ENCODE data around the gene ZNF444. TPM values are rescaled to one million over a fixed set of nuclear protein-coding genes. Genes with fewer than 3 reads are reported as not detected.

The ZNF444 gene
- total and polyA plus RNA-seq, 2 of the 8 experiments (the other 6 are each of a cell fraction or from before 2014, with no cell fraction given), result 49.5 to 54.5 TPM

GRCh38 chr19:56105090-56105701, 35.9 kb upstream of the ZNF444 start:
- Histone ChIP-seq H2BK120ac (replicated peaks; ENCODE audit: low read depth, low read length) (no peak overlapping the region), H3K36me3 (ENCODE audit: control insufficient read depth in 2 of 4, insufficient read depth in 4 of 4, low read length in 3 of 4) (peaks cover 2 to 10% (median 6%) of the 10 kb centered on the region in 4 experiments; a peak in 6 of 8 replicates), H3K14ac (ENCODE audit: insufficient read length) (no peak overlapping the region), H2BK20ac (ENCODE audit: low read length) (no peak overlapping the region), H4K8ac (ENCODE audit: extremely low read depth, insufficient read depth, low read length) (no peak overlapping the region), H4K20me1 (replicated peaks in 1 of 2; ENCODE audit: control insufficient read depth in 1 of 2, insufficient read depth in 2 of 2, low read length in 2 of 2) (peaks cover 49 to 54% of the 10 kb centered on the region in 2 experiments), H3K56ac (replicated peaks; ENCODE audit: insufficient read length, low read depth, low read length) (no peak overlapping the region), H3K4me2 (ENCODE audit: insufficient read depth in 1 of 2, low read depth in 2 of 2, low read length in 2 of 2) (peak overlapping the region in 1 of 2 experiments; percentile 31; a peak in 2 of 4 replicates), H3K79me1 (ENCODE audit: low read depth, low read length) (peaks cover 16% of the 10 kb centered on the region), H3K18ac (ENCODE audit: extremely low read depth, low read length) (no peak overlapping the region), H4K5ac (ENCODE audit: insufficient read length, low read depth, low read length) (no peak overlapping the region), H3K79me2 (ENCODE audit: control insufficient read depth in 1 of 2, insufficient read depth in 2 of 2, low read length in 2 of 2) (peaks cover 16 to 85% of the 10 kb centered on the region in 2 experiments), H2BK15ac (ENCODE audit: low read length) (no peak overlapping the region), H2BK5ac (ENCODE audit: low read depth, low read length) (no peak overlapping the region), H3K4me3 (ENCODE audit: extremely low read depth in 1 of 4, insufficient read depth in 2 of 4, low read depth in 3 of 4, low read length in 4 of 4) (no peak overlapping the region), H3K23me2 (ENCODE audit: low read depth, low read length) (no peaks in the 10 kb centered on the region), H3K4me1 (replicated peaks in 1 of 4; ENCODE audit: control insufficient read depth in 3 of 4, insufficient read depth in 4 of 4, low read length in 3 of 4) (peaks cover 0 to 23% (median 14%) of the 10 kb centered on the region in 4 experiments; a peak in 6 of 7 replicates), H3K9me3 (ENCODE audit: insufficient read depth in 2 of 2, low read depth in 1 of 2, low read length in 1 of 2) (no peaks in the 10 kb centered on the region), H3K4ac (replicated peaks; ENCODE audit: insufficient read length, low read depth, low read length) (no peak overlapping the region), H2BK12ac (ENCODE audit: low read depth, low read length) (no peak overlapping the region), H3K9ac (replicated peaks in 1 of 4; ENCODE audit: extremely low read depth in 1 of 4, low read depth in 3 of 4, low read length in 3 of 4) (no peak overlapping the region; a peak in 1 of 7 replicates), H2AK5ac (ENCODE audit: low read depth, low read length) (no peak overlapping the region), H2AFZ (ENCODE audit: low read length) (no peak overlapping the region), H3K27me3 (replicated peaks in 1 of 4; ENCODE audit: control insufficient read depth in 3 of 4, extremely low read depth in 1 of 4, insufficient read depth in 3 of 4, low read length in 3 of 4) (no peaks in the 10 kb centered on the region; a peak in 1 of 7 replicates), H4K91ac (replicated peaks; ENCODE audit: insufficient read length, low read length) (no peak overlapping the region), H3K27ac (ENCODE audit: low read depth, low read length) (no peak overlapping the region), H3K23ac (ENCODE audit: insufficient read length) (no peak overlapping the region)
- peak; percentile 61 to 89 for DNase-seq (ENCODE audit: low read depth in 1 of 2, low spot score in 2 of 2)
- ChIA-PET CTCF (ENCODE audit: partially characterized antibody) (interaction anchor here (0.6 to 2.6 kb wide), 25 partner anchors 10 to 385 kb away, joined by 3 to 12 read pairs (median 4); partner anchors contain the start of gene ZNF444), POLR2A (ENCODE audit: partially characterized antibody) (interaction anchor here (0.9 to 6.0 kb wide), 7 partner anchors 9 to 42 kb away, joined by 3 to 51 read pairs (median 5); partner anchors contain the start of gene ZNF787)
- FAIRE-seq, result no peak
- WGBS, 2 experiments (ENCODE audit: extremely low coverage in 1 of 2, insufficient coverage in 1 of 2, insufficient read length in 1 of 2, insufficient replicate concordance in 2 of 2, low coverage in 1 of 2, low lambda C conversion rate in 2 of 2, missing lambda C conversion rate in 1 of 2), result 47% methylated on average over 20 of the region's 22 CpGs; no CpG with 5 or more reads in 1 of the 2 experiments
- peak; percentile 79 for TF ChIP-seq SRF (IDR thresholded peaks at IDR 0.05; ENCODE audit: low read depth, low read length)
- no peak for TF ChIP-seq CTBP2 (IDR thresholded peaks at IDR 0.05; ENCODE audit: borderline replicate concordance, insufficient read depth, insufficient read length, low read length)
- TF ChIP-seq YY1 (IDR thresholded peaks at IDR 0.05; ENCODE audit: low read depth, low read length), result no peak
- no peak for TF ChIP-seq KDM5A (IDR thresholded peaks at IDR 0.05; ENCODE audit: low read length)
- no peak for TF ChIP-seq TCF12 (IDR thresholded peaks at IDR 0.05; ENCODE audit: low read depth, low read length)
- TF ChIP-seq GABPA (IDR thresholded peaks at IDR 0.05; ENCODE audit: borderline replicate concordance, insufficient read depth, low read length), result peak; percentile 52; the same call in 1 of the 2 replicates
- no peak for TF ChIP-seq CHD2 (IDR thresholded peaks at IDR 0.05; ENCODE audit: low read length)
- peak in 1 of 2 experiments; percentile 69; a peak in 1 of 4 replicates for TF ChIP-seq SIN3A (conservative IDR thresholded peaks at IDR 0.05 in 1 of 2, IDR thresholded peaks at IDR 0.05 in 1 of 2; ENCODE audit: low read depth in 1 of 2, low read length in 2 of 2)
- peak; percentile 48 for TF ChIP-seq E2F6 (IDR thresholded peaks at IDR 0.05)
- TF ChIP-seq SIX5 (IDR thresholded peaks at IDR 0.05; ENCODE audit: low read depth, low read length), result no peak
- TF ChIP-seq TEAD4 (IDR thresholded peaks at IDR 0.05; ENCODE audit: low read depth, low read length), result no peak

All from H1 (cell line).